OCI-LY7 (cell line): ENCODE measurements around the gene RNF213. TPM values are rescaled to one million over a fixed set of nuclear protein-coding genes. Genes with fewer than 3 reads are reported as not detected.

Source experiments
- BruUV-seq: library from RNA; stranded (reverse); fragments of 400-500 nt; replicated peaks from 2 replicates; lab custom pipeline; 2021; lab: Mats Ljungman, UMichigan
- CTCF ChIA-PET: fragments of 300-600 bp; sonication (Branson Sonifier 250); formaldehyde crosslinking; loops from one replicate; lab custom pipeline; 2022; ENCODE audit warnings: antibody characterized with exemption; ENCODE audit not compliant: unreplicated experiment; lab: Charles Lee
- POLR2A ChIA-PET: fragments of 300-600 bp; sonication (Branson Sonifier 250); formaldehyde crosslinking; loops from one replicate; lab custom pipeline; 2022; ENCODE audit warnings: antibody characterized with exemption; lab: Charles Lee
- DNase-seq: peaks from one replicate; pipeline ENCODE4 v3.0.0-alpha.2; 2015; ENCODE audit warnings: low spot score
- H2AFZ ChIP-seq: fragments of 200-600 bp; sonication (generic), shearing (Covaris generic); 2 replicates; pipeline ENCODE4 v1.6.1; 2014; ENCODE audit warnings: mild to moderate bottlenecking, antibody characterized with exemption, low read length, moderate library complexity
- H3K27ac ChIP-seq: fragments of 200-600 bp; sonication (generic); 2 replicates; pipeline ENCODE4 v1.5.1; 2014; ENCODE audit warnings: mixed run types, low read depth, mild to moderate bottlenecking, moderate library complexity, low read length, inconsistent platforms; ENCODE audit not compliant: poor library complexity, severe bottlenecking
- H3K36me3 ChIP-seq: fragments of 200-600 bp; sonication (generic); 2 replicates; pipeline ENCODE4 v1.6.1; 2014; ENCODE audit warnings: mild to moderate bottlenecking, antibody characterized with exemption, low read length, moderate library complexity, mixed read lengths; ENCODE audit not compliant: insufficient read depth
- H3K4me1 ChIP-seq: fragments of 200-600 bp; sonication (generic); 2 replicates; pipeline ENCODE4 v1.5.1; 2014; ENCODE audit warnings: mild to moderate bottlenecking, low read length; ENCODE audit not compliant: insufficient read depth, poor library complexity, severe bottlenecking
- H3K4me2 ChIP-seq: fragments of 200-600 bp; sonication (generic); 2 replicates; pipeline ENCODE4 v1.6.1; 2014; ENCODE audit warnings: mild to moderate bottlenecking, low read length
- H3K4me3 ChIP-seq: fragments of 200-600 bp; sonication (generic); 2 replicates; pipeline ENCODE4 v1.5.1; 2014; ENCODE audit warnings: mild to moderate bottlenecking, low read depth, low read length; ENCODE audit not compliant: poor library complexity, severe bottlenecking
- H3K79me2 ChIP-seq: fragments of 200-600 bp; sonication (generic); 2 replicates; pipeline ENCODE4 v1.6.1; 2016; ENCODE audit warnings: low read depth, mild to moderate bottlenecking, low read length, moderate library complexity, mixed read lengths; ENCODE audit not compliant: insufficient read depth
- H3K9me2 ChIP-seq: fragments of 200-600 bp; sonication (generic); 2 replicates; pipeline ENCODE4 v1.6.1; 2016; ENCODE audit warnings: mild to moderate bottlenecking, low read length, mixed read lengths; ENCODE audit not compliant: insufficient read depth
- H3K9me3 ChIP-seq: fragments of 200-600 bp; sonication (generic); 2 replicates; pipeline ENCODE4 v1.6.1; 2014; ENCODE audit warnings: mild to moderate bottlenecking, mixed run types, low read length, mixed read lengths
- H4K20me1 ChIP-seq: fragments of 200-600 bp; sonication (generic); 2 replicates; pipeline ENCODE4 v1.6.1; 2014; ENCODE audit warnings: mild to moderate bottlenecking, antibody characterized with exemption, low read length, moderate library complexity, mixed read lengths; ENCODE audit not compliant: insufficient read depth
- CTCF ChIP-seq: fragments of 200-600 bp; sonication (generic); conservative IDR thresholded peaks from 2 replicates; pipeline ENCODE4 v1.5.1; 2014; ENCODE audit warnings: mild to moderate bottlenecking, antibody characterized with exemption, low read length, moderate library complexity, mixed read lengths
- EZH2phosphoT487 ChIP-seq: fragments of 200-600 bp; sonication (generic); IDR thresholded peaks from 2 replicates; pipeline ENCODE4 v1.6.1; 2018; ENCODE audit warnings: low read depth, borderline replicate concordance, mild to moderate bottlenecking, mixed run types, antibody characterized with exemption, low read length, moderate library complexity, mixed read lengths
- intact Hi-C: fragments of 100-400 bp; cut with micrococcal nuclease; formaldehyde crosslinking; loops from one replicate; pipeline ENCODE4 v1.10.0; 2022; ENCODE audit not compliant: unreplicated experiment
- total RNA-seq, 2 experiments: library from RNA; depleted of rRNA in 1 of 2; stranded (reverse); fragments of >200 nt in 1 of 2; shearing (Covaris generic) in 1 of 2; gene quantifications; 2 replicates each; pipeline ENCODE4 v1.2.3, GENCODE V29; 2014 to 2022

RNF213 gene
- total RNA-seq, 2 experiments from 2014 or later: 58.8 to 68.6 TPM

DNA sequence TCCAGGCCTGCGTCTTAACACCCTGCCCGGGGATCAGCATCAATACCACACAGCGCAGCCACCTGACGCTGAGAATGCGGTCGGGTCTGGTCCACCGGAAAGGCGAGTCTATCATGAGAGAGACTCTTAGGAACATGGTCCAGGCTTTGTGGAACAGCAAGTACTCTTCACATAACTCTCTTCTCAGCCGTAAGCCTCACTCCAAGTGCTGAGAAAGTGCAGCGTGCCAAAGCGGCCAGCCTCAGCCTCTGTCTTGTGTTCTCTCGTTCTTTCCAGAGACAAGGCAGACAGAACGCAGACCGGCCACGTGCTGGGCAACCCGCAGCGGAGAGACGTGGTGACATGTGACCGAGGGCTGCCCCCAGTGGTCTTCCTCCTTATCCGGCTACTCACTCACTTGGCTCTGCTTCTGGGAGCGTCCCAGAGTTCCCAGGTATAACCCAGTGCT is 119.9 kb downstream of the RNF213 start:
- no peaks in the 10 kb centered on the region for H3K79me2 ChIP-seq
- CTCF ChIA-PET: no interaction called here
- no peaks in the 10 kb centered on the region for H3K9me2 ChIP-seq
- DNase-seq: no peak
- POLR2A ChIA-PET: no interaction called here
- intact Hi-C loops: no loop called here
- H3K36me3 ChIP-seq: peaks cover 10% of the 10 kb centered on the region; the same call in 1 of the 2 replicates
- TF ChIP-seq CTCF: no peak
- no peak for TF ChIP-seq EZH2phosphoT487
- no peak overlapping the region for H3K4me2 ChIP-seq
- no peak overlapping the region for H3K27ac ChIP-seq
- H3K9me3 ChIP-seq: no peaks in the 10 kb centered on the region
- no peak overlapping the region for H3K4me3 ChIP-seq
- H2AFZ ChIP-seq: no peak overlapping the region
- BruUV-seq: no TSS peak
- H4K20me1 ChIP-seq: no peaks in the 10 kb centered on the region
- no peaks in the 10 kb centered on the region for H3K4me1 ChIP-seq

- H3K4me3 ChIP-seq: no peak overlapping the region
- DNase-seq: no peak
- BruUV-seq: no TSS peak
- H4K20me1 ChIP-seq: no peaks in the 10 kb centered on the region
- ChIA-PET CTCF (no interaction called here), POLR2A (no interaction called here)
- H3K9me2 ChIP-seq: no peaks in the 10 kb centered on the region
- peaks cover 4% of the 10 kb centered on the region; the same call in 1 of the 2 replicates for H3K36me3 ChIP-seq
- no peak overlapping the region for H3K27ac ChIP-seq
- H2AFZ ChIP-seq: no peak overlapping the region
- H3K79me2 ChIP-seq: no peaks in the 10 kb centered on the region
- intact Hi-C loops: no loop called here
- no peaks in the 10 kb centered on the region for H3K9me3 ChIP-seq
- no peaks in the 10 kb centered on the region for H3K4me1 ChIP-seq
- no peak for TF ChIP-seq EZH2phosphoT487
- no peak for TF ChIP-seq CTCF
- H3K4me2 ChIP-seq: no peak overlapping the region
Measured at GRCh38 chr17:80381416-80381923, 120.8 kb downstream of the RNF213 start.

DNA sequence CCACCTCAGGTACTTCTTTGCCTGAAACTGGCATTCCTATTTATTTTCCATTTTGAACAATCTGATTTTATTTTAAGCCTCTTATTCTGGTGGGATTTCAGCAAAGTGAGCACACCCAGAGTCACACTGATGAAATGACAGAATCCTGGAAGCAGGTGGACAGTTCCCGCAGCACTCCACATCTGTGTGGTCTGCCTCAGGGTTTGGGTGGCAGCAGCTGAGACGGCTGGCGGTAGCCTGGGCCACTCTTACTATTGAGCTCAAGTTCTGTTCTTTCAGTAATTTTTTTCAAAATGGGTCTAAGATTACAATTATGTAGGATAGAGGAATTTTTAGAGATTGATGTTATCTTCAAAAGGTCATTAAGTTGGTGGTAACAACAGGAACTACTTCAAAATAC is 121.8 kb downstream of the RNF213 start:
- intact Hi-C loops: no loop called here
- ChIA-PET CTCF (no interaction called here), POLR2A (interaction anchor here (0.5 kb wide), 1 partner anchor 283 kb away, joined by 3 read pairs; no protein-coding TSS in a partner anchor)
- Histone ChIP-seq H3K9me2 (no peaks in the 10 kb centered on the region), H3K4me2 (no peak overlapping the region), H4K20me1 (no peaks in the 10 kb centered on the region), H3K27ac (no peak overlapping the region), H3K4me1 (no peaks in the 10 kb centered on the region), H3K4me3 (no peak overlapping the region), H3K9me3 (no peaks in the 10 kb centered on the region), H2AFZ (no peak overlapping the region), H3K36me3 (no peaks in the 10 kb centered on the region), H3K79me2 (no peaks in the 10 kb centered on the region)
- TF ChIP-seq CTCF (no peak), EZH2phosphoT487 (no peak)
- no TSS peak for BruUV-seq
- DNase-seq: no peak
